Esophagus squamous epithelium (tissue), 4 donors: ENCODE results near the gene RHOA.

ENCODE experiments used
- CTCF ChIP-seq, 6 experiments: fragments of 450-650 bp in 4 of 6; fragments of 200-600 bp in 2 of 6; sonication (generic) in 2 of 6; IDR thresholded peaks; one replicate each; pipeline ENCODE4 v1.5.1; 2016 to 2019; ENCODE audit warnings: antibody characterized with exemption in 6 of 6, mild to moderate bottlenecking in 4 of 6, moderate library complexity in 4 of 6
- POLR2A ChIP-seq, 4 donors: fragments of 450-650 bp; IDR thresholded peaks; one replicate each; pipeline ENCODE4 v1.6.1; 2017; ENCODE audit warnings: antibody characterized with exemption in 4 of 4, mild to moderate bottlenecking in 4 of 4, moderate library complexity in 3 of 4

GRCh38 chr3:49413338-49413734 lies 1.6 kb upstream of the RHOA start:
- no peak for TF ChIP-seq CTCF (IDR thresholded peaks at IDR 0.05)
- no peak for TF ChIP-seq POLR2A (IDR thresholded peaks at IDR 0.05)
